ENCODE data around the gene SPAG16. TPM values are rescaled to one million over a fixed set of nuclear protein-coding genes. Genes with fewer than 3 reads are reported as not detected.

The SPAG16 gene
- total RNA-seq, 4 donors from 2014 or later = 1.1 to 8.8 (median 6.3) TPM

DNA sequence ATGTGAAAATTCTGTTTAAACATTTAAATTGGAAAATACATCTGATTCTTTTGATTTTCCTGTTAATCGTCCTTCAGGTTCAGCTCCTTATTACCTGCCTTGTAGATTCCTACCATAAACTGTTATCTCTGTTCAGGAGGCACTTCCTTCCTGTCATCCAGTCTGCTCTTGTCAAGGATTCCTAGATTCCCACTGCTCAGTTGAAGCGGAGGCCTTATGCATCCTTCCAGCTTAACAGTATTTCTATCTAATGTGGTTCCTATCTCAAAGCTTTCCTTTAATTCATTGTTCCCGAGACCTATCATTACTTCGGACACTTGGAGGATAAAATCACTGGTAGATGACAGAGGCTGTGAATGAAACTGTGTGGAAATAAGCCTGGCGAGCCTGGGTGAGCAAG is 12.0 kb downstream of the SPAG16 start:
- Histone ChIP-seq H3K27ac (no peak overlapping the region), H3K36me3 (no peaks in the 10 kb centered on the region), H3K27me3 (no peaks in the 10 kb centered on the region), H3K9me3 (no peaks in the 10 kb centered on the region), H3K4me1 (no peaks in the 10 kb centered on the region), H3K4me3 (no peak overlapping the region)
- DNase-seq (no peak), ATAC-seq (no peak)
- intact Hi-C loops (cut with DNase I; ENCODE audit: low total_unique reads) = no loop called here
- in situ Hi-C loops (cut with MboI; ENCODE audit: low sequenced_read_pairs in 4 of 4) = no loop called here
- no peak for TF ChIP-seq POLR2A (IDR thresholded peaks at IDR 0.05)
- no peak for TF ChIP-seq CTCF (IDR thresholded peaks at IDR 0.05 in 4 of 5, conservative IDR thresholded peaks at IDR 0.05 in 1 of 5)

DNA sequence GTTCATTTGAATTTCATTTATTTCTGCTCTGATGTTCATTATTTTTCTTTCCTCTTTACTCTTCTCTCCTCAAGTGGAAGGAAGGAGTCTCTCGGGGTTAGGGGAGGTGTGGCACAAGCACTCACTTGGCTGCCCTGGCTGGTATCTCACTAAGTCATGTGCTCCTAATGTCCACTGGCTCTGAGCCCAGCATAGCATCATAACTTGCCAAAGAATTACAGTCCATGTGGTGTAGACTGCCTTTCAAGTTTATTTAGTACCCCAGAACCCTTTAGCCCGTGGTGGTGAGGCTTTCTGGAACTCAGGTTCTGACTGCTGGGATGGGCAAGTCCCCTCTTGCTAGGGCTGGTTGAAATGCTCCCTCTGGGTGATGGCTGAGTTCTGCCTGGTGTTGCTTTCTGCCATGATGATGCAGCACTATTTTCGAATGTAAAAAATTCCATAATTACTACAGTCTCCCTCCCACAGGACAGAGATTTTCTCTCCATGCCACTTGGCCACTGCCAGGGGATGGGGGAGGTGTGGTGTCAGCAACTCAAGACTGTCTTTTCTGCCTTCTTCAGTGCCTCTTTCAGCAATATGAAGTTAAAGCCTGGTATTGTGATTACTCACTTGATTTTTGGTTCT is 22.2 kb downstream of the SPAG16 start:
- no peak for DNase-seq
- Histone ChIP-seq H3K4me3 (no peak overlapping the region), H3K36me3 (peaks cover 0 to 42% of the 10 kb centered on the region in 2 donors), H3K27me3 (no peaks in the 10 kb centered on the region), H3K9me3 (peaks cover 0 to 19% (median 7%) of the 10 kb centered on the region in 3 donors), H3K4me1 (no peaks in the 10 kb centered on the region), H3K27ac (no peak overlapping the region)
- ATAC-seq = no peak
- TF ChIP-seq CTCF (IDR thresholded peaks at IDR 0.05 in 4 of 5, conservative IDR thresholded peaks at IDR 0.05 in 1 of 5) (no peak), POLR2A (IDR thresholded peaks at IDR 0.05) (no peak)
- intact Hi-C loops (cut with DNase I; ENCODE audit: low total_unique reads) = no loop called here
- in situ Hi-C loops (cut with MboI; ENCODE audit: low sequenced_read_pairs in 4 of 4) = no loop called here

DNA sequence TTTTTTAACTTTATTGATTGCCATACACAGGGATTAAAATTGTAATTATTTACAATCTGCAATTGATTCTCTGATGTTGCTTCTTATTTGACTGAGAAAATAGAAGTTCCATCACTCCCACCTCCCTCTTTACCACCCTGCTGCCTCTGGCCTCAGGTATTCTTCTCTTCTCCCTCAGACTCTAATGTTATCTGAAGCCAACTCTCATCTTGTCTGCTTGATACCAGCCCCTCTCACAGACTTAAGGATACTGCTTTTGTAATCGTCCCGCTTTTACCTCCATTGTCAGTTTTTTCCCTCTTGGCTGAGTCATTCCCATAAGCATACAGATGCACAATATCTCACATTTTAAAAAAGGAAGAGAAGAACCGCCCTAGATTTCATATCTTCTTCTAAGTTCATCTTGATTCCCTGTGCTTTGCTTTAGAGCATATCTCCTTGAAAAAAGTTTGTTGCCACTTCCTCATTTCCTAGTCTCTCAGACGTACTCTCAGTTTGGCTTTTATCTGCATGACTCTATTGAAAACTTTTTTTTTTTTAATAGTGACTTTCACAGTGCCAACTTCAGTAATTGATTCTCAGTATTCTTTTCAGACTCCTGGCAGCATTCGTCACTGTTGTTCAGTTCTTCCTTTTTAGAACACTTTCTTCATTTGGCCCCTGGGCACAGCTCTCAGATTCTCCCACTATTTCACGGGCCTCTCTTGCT is 31.1 kb downstream of the SPAG16 start:
- Histone ChIP-seq H3K4me3 (no peak overlapping the region), H3K4me1 (no peaks in the 10 kb centered on the region), H3K36me3 (peaks cover 0 to 13% of the 10 kb centered on the region in 2 donors), H3K27me3 (no peaks in the 10 kb centered on the region), H3K27ac (no peak overlapping the region), H3K9me3 (no peaks in the 10 kb centered on the region)
- TF ChIP-seq CTCF (IDR thresholded peaks at IDR 0.05 in 4 of 5, conservative IDR thresholded peaks at IDR 0.05 in 1 of 5) = no peak
- TF ChIP-seq POLR2A (IDR thresholded peaks at IDR 0.05) = no peak
- intact Hi-C loops (cut with DNase I; ENCODE audit: low total_unique reads) = no loop called here
- in situ Hi-C loops (cut with MboI; ENCODE audit: low sequenced_read_pairs in 4 of 4) = no loop called here
- ATAC-seq (no peak), DNase-seq (no peak)

GRCh38 chr2:213316001-213316735 is 31.9 kb downstream of the SPAG16 start:
- Histone ChIP-seq H3K27ac (peak overlapping the region in 1 of 4 donors; percentile 32), H3K27me3 (no peaks in the 10 kb centered on the region), H3K36me3 (peaks cover 0 to 13% of the 10 kb centered on the region in 2 donors), H3K4me1 (no peaks in the 10 kb centered on the region), H3K4me3 (no peak overlapping the region), H3K9me3 (no peaks in the 10 kb centered on the region)
- no peak for DNase-seq
- TF ChIP-seq POLR2A (IDR thresholded peaks at IDR 0.05) = no peak
- TF ChIP-seq CTCF (IDR thresholded peaks at IDR 0.05 in 4 of 5, conservative IDR thresholded peaks at IDR 0.05 in 1 of 5) = no peak
- in situ Hi-C loops (cut with MboI; ENCODE audit: low sequenced_read_pairs in 4 of 4) (no loop called here), intact Hi-C loops (cut with DNase I; ENCODE audit: low total_unique reads) (no loop called here)
- ATAC-seq = peak in 1 of 2 donors; percentile 62
